Endothelial cell (in vitro differentiated cells): ENCODE measurements around the gene NUTF2. TPM values are rescaled to one million over a fixed set of nuclear protein-coding genes. Genes with fewer than 3 reads are reported as not detected.

Experiments
- DNase-seq: peaks from one replicate; pipeline ENCODE4 v3.0.0; 2021; ENCODE audit warnings: low spot score
- H3K27ac Mint-ChIP-seq: one replicate; pipeline ENCODE4 v1.8.0; 2021; ENCODE audit warnings: mixed read lengths, inconsistent platforms; ENCODE audit not compliant: unreplicated experiment
- H3K27me3 Mint-ChIP-seq: one replicate; pipeline ENCODE4 v1.8.0; 2021; ENCODE audit warnings: mild to moderate bottlenecking, moderate library complexity, mixed read lengths, inconsistent platforms; ENCODE audit not compliant: unreplicated experiment
- H3K36me3 Mint-ChIP-seq: one replicate; pipeline ENCODE4 v1.8.0; 2021; ENCODE audit warnings: mild to moderate bottlenecking, low read depth, mixed read lengths, inconsistent platforms; ENCODE audit not compliant: unreplicated experiment
- H3K4me1 Mint-ChIP-seq: one replicate; pipeline ENCODE4 v1.8.0; 2021; ENCODE audit warnings: mild to moderate bottlenecking, mixed read lengths, inconsistent platforms; ENCODE audit not compliant: unreplicated experiment
- H3K4me3 Mint-ChIP-seq: one replicate; pipeline ENCODE4 v1.8.0; 2021; ENCODE audit warnings: mild to moderate bottlenecking, mixed read lengths, inconsistent platforms; ENCODE audit not compliant: unreplicated experiment
- H3K9me3 Mint-ChIP-seq: one replicate; pipeline ENCODE4 v1.8.0; 2021; ENCODE audit warnings: mixed read lengths, inconsistent platforms; ENCODE audit not compliant: unreplicated experiment
- total RNA-seq: library from RNA; stranded (reverse); fragmentation: NEBNext Ultra II Directional; extraction: Animal tissue kit (Norgen Biotek cat#: 25700); gene quantifications from one replicate; pipeline ENCODE4 v1.2.1, GENCODE V29; 2021; ENCODE audit not compliant: unreplicated experiment
- TF ChIP-seq, protein P1 (sequence below): fragments of 200-600 bp; sonication (generic); IDR thresholded peaks from one replicate; pipeline ENCODE4 v1.5.0; 2021; ENCODE audit warnings: antibody characterized with exemption; ENCODE audit not compliant: unreplicated experiment

Gene NUTF2
- total RNA-seq, 1 donor from 2014 or later = 217 TPM

GRCh38 chr16:67886387-67886786 lies 39.7 kb downstream of the NUTF2 start:
- peak overlapping the region; percentile 4 for H3K4me3 Mint-ChIP-seq
- peak overlapping the region; percentile 45 for H3K27ac Mint-ChIP-seq
- peaks cover 18% of the 10 kb centered on the region for H3K36me3 Mint-ChIP-seq
- H3K27me3 Mint-ChIP-seq = no peaks in the 10 kb centered on the region
- no peak for DNase-seq
- no peaks in the 10 kb centered on the region for H3K9me3 Mint-ChIP-seq
- H3K4me1 Mint-ChIP-seq = peaks cover 7% of the 10 kb centered on the region
- TF ChIP-seq, protein P1, sequence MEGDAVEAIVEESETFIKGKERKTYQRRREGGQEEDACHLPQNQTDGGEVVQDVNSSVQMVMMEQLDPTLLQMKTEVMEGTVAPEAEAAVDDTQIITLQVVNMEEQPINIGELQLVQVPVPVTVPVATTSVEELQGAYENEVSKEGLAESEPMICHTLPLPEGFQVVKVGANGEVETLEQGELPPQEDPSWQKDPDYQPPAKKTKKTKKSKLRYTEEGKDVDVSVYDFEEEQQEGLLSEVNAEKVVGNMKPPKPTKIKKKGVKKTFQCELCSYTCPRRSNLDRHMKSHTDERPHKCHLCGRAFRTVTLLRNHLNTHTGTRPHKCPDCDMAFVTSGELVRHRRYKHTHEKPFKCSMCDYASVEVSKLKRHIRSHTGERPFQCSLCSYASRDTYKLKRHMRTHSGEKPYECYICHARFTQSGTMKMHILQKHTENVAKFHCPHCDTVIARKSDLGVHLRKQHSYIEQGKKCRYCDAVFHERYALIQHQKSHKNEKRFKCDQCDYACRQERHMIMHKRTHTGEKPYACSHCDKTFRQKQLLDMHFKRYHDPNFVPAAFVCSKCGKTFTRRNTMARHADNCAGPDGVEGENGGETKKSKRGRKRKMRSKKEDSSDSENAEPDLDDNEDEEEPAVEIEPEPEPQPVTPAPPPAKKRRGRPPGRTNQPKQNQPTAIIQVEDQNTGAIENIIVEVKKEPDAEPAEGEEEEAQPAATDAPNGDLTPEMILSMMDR = no peak

- no peak for DNase-seq
- H3K4me1 Mint-ChIP-seq = peaks cover 11% of the 10 kb centered on the region
- peaks cover 5% of the 10 kb centered on the region for H3K36me3 Mint-ChIP-seq
- peaks cover 3% of the 10 kb centered on the region for H3K27me3 Mint-ChIP-seq
- H3K27ac Mint-ChIP-seq = no peak overlapping the region
- H3K4me3 Mint-ChIP-seq = no peak overlapping the region
- TF ChIP-seq, protein P1 = no peak
- no peaks in the 10 kb centered on the region for H3K9me3 Mint-ChIP-seq
Measured at GRCh38 chr16:67888331-67888730, 41.6 kb downstream of the NUTF2 start.

- TF ChIP-seq, protein P1 = no peak
- no peak for DNase-seq
- H3K27me3 Mint-ChIP-seq = peaks cover 3% of the 10 kb centered on the region
- H3K27ac Mint-ChIP-seq = peak overlapping the region; percentile 92
- H3K4me3 Mint-ChIP-seq = peak overlapping the region; percentile 92
- H3K4me1 Mint-ChIP-seq = peaks cover 34% of the 10 kb centered on the region
- H3K9me3 Mint-ChIP-seq = no peaks in the 10 kb centered on the region
- no peaks in the 10 kb centered on the region for H3K36me3 Mint-ChIP-seq
Measured at GRCh38 chr16:67892375-67892774, 45.6 kb downstream of the NUTF2 start.

DNA sequence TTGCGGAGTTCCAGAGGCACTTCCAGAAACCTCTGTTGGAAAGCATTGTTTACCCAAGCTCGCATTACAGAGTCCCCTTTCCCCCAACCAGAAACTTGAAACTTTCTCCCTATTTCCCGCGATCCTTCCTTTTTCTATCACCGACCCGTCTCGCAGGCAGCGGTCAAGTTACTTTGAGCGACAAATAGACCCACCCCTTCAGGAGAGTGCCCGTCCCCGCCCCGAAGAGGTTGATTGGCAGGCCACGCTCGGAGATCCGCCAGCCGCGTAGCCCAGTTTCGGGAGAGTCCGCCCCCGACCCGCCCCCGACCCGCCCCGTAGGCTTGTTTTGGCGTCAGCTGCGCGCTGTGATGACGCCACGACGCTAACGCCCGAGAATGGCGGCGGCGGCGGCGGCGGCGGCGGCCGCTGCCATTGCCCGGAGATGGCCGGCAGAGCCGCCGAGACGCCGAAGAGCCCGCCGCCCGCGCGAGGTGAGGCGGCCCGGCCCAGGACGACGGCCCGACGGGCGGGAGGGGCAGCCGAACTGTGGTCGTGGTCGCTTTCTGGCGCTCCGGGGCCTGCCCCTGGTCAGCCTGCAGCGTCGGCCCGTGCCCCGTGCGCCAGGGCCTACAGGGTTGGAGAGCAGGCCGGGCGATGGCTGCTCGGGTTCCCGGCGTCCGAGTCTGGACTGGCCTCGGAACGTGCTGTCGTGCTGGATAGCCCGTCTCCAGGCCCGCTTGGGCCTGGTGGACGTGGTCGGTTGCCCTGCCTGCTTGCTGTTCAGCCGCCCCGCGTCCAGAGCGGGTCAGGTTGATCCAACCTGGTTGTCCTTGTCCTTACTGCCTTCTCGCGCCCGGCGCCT lies 46.4 kb downstream of the NUTF2 start, which contains the start of gene PSKH1:
PSKH1 (plus strand) TSS at position 356 of the 844 bp plus-strand sequence. CDS start 15,496 bp downstream, outside the sequence.
- H3K9me3 Mint-ChIP-seq = no peaks in the 10 kb centered on the region
- peak; percentile 95 for DNase-seq
- H3K27ac Mint-ChIP-seq = peak within 1 kb of the TSS; percentile 92
- H3K4me3 Mint-ChIP-seq = peak within 1 kb of the TSS; percentile 97
- peaks cover 3% of the 10 kb centered on the region for H3K27me3 Mint-ChIP-seq
- no peaks in the 10 kb centered on the region for H3K36me3 Mint-ChIP-seq
- TF ChIP-seq, protein P1 = no peak
- peaks cover 34% of the 10 kb centered on the region for H3K4me1 Mint-ChIP-seq

GRCh38 chr16:67893743-67894399 lies 47.1 kb downstream of the NUTF2 start:
- peak overlapping the region; percentile 97 for H3K4me3 Mint-ChIP-seq
- no peak for DNase-seq
- peaks cover 35% of the 10 kb centered on the region for H3K4me1 Mint-ChIP-seq
- peak overlapping the region; percentile 89 for H3K27ac Mint-ChIP-seq
- TF ChIP-seq, protein P1 = no peak
- H3K9me3 Mint-ChIP-seq = no peaks in the 10 kb centered on the region
- no peaks in the 10 kb centered on the region for H3K36me3 Mint-ChIP-seq
- H3K27me3 Mint-ChIP-seq = peaks cover 3% of the 10 kb centered on the region
